Measurements from ENCODE around the gene HRH1.

HRH1 gene

DNA sequence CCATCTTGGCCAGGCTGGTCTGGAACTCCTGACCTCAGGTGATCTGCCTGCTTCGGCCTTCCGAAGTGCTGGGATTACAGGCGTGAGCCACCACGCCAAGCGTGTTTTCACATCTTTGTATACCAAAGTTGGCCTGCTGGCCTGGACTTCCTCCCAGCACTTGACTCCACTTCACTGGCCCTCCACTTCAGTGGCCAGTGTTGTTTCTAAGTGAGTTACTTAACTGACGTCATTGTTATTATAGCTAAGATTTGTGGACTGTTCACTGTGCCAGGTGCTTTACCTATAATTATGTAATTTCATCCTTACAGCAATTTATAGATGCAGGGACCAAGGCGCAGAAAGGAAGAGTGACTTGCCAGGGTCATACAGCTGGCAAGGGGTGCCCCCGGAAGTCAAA, 52.0 kb downstream of the HRH1 start:
- H3K27ac ChIP-seq (ENCODE audit: low read depth, low read length) = no peak overlapping the region
- H3K4me2 ChIP-seq (ENCODE audit: low read depth, low read length, poor library complexity, severe bottlenecking) = no peak overlapping the region
- H3K9me2 ChIP-seq (replicated peaks; ENCODE audit: insufficient read depth, low read length) = no peaks in the 10 kb centered on the region
- H3K79me2 ChIP-seq (ENCODE audit: insufficient read depth, low read length) = no peaks in the 10 kb centered on the region
- no peaks in the 10 kb centered on the region for H3F3A ChIP-seq (ENCODE audit: insufficient read depth)
- no peaks in the 10 kb centered on the region for H3K36me3 ChIP-seq (ENCODE audit: low read length)
- no peak overlapping the region for H3K9ac ChIP-seq (ENCODE audit: low read length)
- H3K4me3 ChIP-seq (ENCODE audit: insufficient read depth, low read length, poor library complexity, severe bottlenecking) = no peak overlapping the region
- no peaks in the 10 kb centered on the region for H4K20me1 ChIP-seq (ENCODE audit: low read depth, low read length)
- H2AFZ ChIP-seq (ENCODE audit: low read depth, low read length, severe bottlenecking) = no peak overlapping the region
- no peaks in the 10 kb centered on the region for H3K27me3 ChIP-seq (ENCODE audit: low read length)
- TF ChIP-seq, protein P1, sequence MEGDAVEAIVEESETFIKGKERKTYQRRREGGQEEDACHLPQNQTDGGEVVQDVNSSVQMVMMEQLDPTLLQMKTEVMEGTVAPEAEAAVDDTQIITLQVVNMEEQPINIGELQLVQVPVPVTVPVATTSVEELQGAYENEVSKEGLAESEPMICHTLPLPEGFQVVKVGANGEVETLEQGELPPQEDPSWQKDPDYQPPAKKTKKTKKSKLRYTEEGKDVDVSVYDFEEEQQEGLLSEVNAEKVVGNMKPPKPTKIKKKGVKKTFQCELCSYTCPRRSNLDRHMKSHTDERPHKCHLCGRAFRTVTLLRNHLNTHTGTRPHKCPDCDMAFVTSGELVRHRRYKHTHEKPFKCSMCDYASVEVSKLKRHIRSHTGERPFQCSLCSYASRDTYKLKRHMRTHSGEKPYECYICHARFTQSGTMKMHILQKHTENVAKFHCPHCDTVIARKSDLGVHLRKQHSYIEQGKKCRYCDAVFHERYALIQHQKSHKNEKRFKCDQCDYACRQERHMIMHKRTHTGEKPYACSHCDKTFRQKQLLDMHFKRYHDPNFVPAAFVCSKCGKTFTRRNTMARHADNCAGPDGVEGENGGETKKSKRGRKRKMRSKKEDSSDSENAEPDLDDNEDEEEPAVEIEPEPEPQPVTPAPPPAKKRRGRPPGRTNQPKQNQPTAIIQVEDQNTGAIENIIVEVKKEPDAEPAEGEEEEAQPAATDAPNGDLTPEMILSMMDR (IDR thresholded peaks at IDR 0.05; ENCODE audit: insufficient read depth, low read length, poor library complexity, severe bottlenecking) = no peak
- no peak for TF ChIP-seq EZH2phosphoT487 (conservative IDR thresholded peaks at IDR 0.05; ENCODE audit: low read length)
- no peaks in the 10 kb centered on the region for H3K9me3 ChIP-seq (ENCODE audit: insufficient read depth, low read length)

DNA sequence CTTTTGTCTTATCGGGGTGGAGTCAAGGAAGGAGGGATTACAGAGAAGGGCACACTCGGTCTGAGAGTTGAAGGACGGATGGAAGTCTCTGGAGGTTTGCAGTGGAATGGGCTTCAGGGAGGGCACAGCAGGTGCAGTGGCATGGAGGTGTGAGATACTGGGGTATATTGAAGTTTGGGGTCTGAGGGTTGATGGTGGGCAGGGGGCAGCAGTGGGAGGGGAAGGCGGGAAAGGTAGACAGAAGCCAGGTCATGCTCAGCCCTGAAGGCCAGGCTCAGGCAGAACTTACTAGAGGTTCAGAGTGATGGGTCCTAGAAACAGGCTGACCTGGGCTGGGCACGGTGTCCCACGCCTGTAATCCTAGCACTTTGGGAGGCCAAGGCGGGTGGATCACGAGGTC, 52.7 kb downstream of the HRH1 start:
- H4K20me1 ChIP-seq (ENCODE audit: low read depth, low read length) = no peaks in the 10 kb centered on the region
- H3K4me3 ChIP-seq (ENCODE audit: insufficient read depth, low read length, poor library complexity, severe bottlenecking) = no peak overlapping the region
- no peaks in the 10 kb centered on the region for H3K36me3 ChIP-seq (ENCODE audit: low read length)
- no peaks in the 10 kb centered on the region for H3F3A ChIP-seq (ENCODE audit: insufficient read depth)
- no peak for TF ChIP-seq EZH2phosphoT487 (conservative IDR thresholded peaks at IDR 0.05; ENCODE audit: low read length)
- TF ChIP-seq, protein P1 (IDR thresholded peaks at IDR 0.05; ENCODE audit: insufficient read depth, low read length, poor library complexity, severe bottlenecking) = no peak
- no peaks in the 10 kb centered on the region for H3K79me2 ChIP-seq (ENCODE audit: insufficient read depth, low read length)
- H3K9ac ChIP-seq (ENCODE audit: low read length) = no peak overlapping the region
- H3K9me2 ChIP-seq (replicated peaks; ENCODE audit: insufficient read depth, low read length) = no peaks in the 10 kb centered on the region
- H2AFZ ChIP-seq (ENCODE audit: low read depth, low read length, severe bottlenecking) = no peak overlapping the region
- H3K9me3 ChIP-seq (ENCODE audit: insufficient read depth, low read length) = no peaks in the 10 kb centered on the region
- H3K4me2 ChIP-seq (ENCODE audit: low read depth, low read length, poor library complexity, severe bottlenecking) = no peak overlapping the region
- H3K27me3 ChIP-seq (ENCODE audit: low read length) = no peaks in the 10 kb centered on the region
- H3K27ac ChIP-seq (ENCODE audit: low read depth, low read length) = no peak overlapping the region

DNA sequence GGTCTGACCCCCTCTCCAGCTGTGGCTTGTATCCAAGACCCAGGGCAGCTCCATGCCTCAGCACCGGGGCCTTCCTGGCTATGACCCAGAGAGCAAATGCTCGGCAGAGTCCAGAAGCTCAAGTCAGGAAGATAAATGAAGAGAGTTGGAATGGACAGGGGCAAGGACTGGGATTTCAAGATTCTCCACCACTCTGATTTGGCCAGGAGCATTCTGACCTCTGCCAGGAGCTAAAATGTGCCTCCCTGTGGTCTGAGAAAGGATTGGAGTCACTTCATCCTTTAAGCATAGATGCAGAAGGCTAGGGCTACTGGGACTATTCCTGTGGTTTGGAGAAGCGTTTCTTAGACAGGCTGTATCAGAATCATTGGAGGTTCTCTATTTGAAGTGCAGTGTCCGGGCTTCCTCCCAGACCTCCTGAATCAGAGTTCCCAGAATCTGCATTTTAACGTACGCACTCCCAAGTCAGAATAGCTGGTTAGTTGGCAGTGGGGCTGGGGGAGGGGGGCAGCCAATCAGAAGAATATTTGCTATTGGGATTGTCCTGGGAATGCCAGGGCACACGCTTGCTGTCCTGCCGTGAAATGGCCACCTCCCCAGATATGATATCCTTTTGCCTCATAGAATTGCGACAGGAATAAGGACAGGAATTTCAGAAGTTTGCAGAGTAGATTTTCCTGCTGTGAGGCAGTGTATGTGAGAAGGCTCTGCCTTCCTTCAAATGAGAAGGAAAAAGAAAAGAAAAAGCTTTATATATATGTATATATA, 57.4 kb downstream of the HRH1 start:
- H3K27ac ChIP-seq (ENCODE audit: low read depth, low read length) = no peak overlapping the region
- no peaks in the 10 kb centered on the region for H3K27me3 ChIP-seq (ENCODE audit: low read length)
- no peaks in the 10 kb centered on the region for H3K36me3 ChIP-seq (ENCODE audit: low read length)
- H3K9me3 ChIP-seq (ENCODE audit: insufficient read depth, low read length) = no peaks in the 10 kb centered on the region
- no peaks in the 10 kb centered on the region for H3K79me2 ChIP-seq (ENCODE audit: insufficient read depth, low read length)
- H4K20me1 ChIP-seq (ENCODE audit: low read depth, low read length) = no peaks in the 10 kb centered on the region
- H3K4me2 ChIP-seq (ENCODE audit: low read depth, low read length, poor library complexity, severe bottlenecking) = no peak overlapping the region
- TF ChIP-seq EZH2phosphoT487 (conservative IDR thresholded peaks at IDR 0.05; ENCODE audit: low read length) = no peak
- TF ChIP-seq, protein P1 (IDR thresholded peaks at IDR 0.05; ENCODE audit: insufficient read depth, low read length, poor library complexity, severe bottlenecking) = no peak
- H3K9me2 ChIP-seq (replicated peaks; ENCODE audit: insufficient read depth, low read length) = no peaks in the 10 kb centered on the region
- H2AFZ ChIP-seq (ENCODE audit: low read depth, low read length, severe bottlenecking) = no peak overlapping the region
- no peaks in the 10 kb centered on the region for H3F3A ChIP-seq (ENCODE audit: insufficient read depth)
- H3K4me3 ChIP-seq (ENCODE audit: insufficient read depth, low read length, poor library complexity, severe bottlenecking) = no peak overlapping the region
- no peak overlapping the region for H3K9ac ChIP-seq (ENCODE audit: low read length)
